Measurements from ENCODE around the gene TSPAN18.

GRCh38 chr11:44968510-44968909 lies 241.7 kb downstream of the TSPAN18 start:
- TF ChIP-seq CTCF (conservative IDR thresholded peaks at IDR 0.05; ENCODE audit: low read depth, low read length) (no peak), EZH2 (IDR thresholded peaks at IDR 0.05; ENCODE audit: low read length, unreplicated experiment) (no peak)
